B cell (primary cell): ENCODE results near the gene C1QBP. TPM values are rescaled to one million over a fixed set of nuclear protein-coding genes. Genes with fewer than 3 reads are reported as not detected.

ENCODE experiments used
- ATAC-seq: fragments of 200-7000 bp; cut with Tn5 transposase; one replicate; pipeline ENCODE4 v1.10.0; 2021; ENCODE audit warnings: low read depth, mild to moderate bottlenecking, moderate number of reproducible peaks, moderate library complexity
- CTCF ChIA-PET: fragments of 350-600 bp; sonication (Branson Sonifier 250); formaldehyde crosslinking; loops from one replicate; lab custom pipeline; 2021; ENCODE audit warnings: antibody characterized with exemption, inconsistent platforms; lab: Charles Lee
- POLR2A ChIA-PET: fragments of 350-600 bp; sonication (Branson Sonifier 250); formaldehyde crosslinking; loops from one replicate; lab custom pipeline; 2021; ENCODE audit warnings: antibody characterized with exemption; lab: Charles Lee
- DNase-seq: peaks from one replicate; pipeline ENCODE4 v3.0.0; 2013
- H2AFZ ChIP-seq: 2 replicates; pipeline ENCODE4 v1.6.1; 2012; ENCODE audit warnings: mild to moderate bottlenecking, low read depth, low read length; ENCODE audit not compliant: insufficient read depth, poor library complexity, severe bottlenecking
- H3K27ac ChIP-seq, 2 donors: 1 replicate in 1 of 2; 2 replicates in 1 of 2; pipeline ENCODE4 v1.5.1; 2012 to 2013; ENCODE audit warnings: low read length in 2 of 2, mild to moderate bottlenecking in 2 of 2, moderate library complexity in 1 of 2
- H3K27me3 ChIP-seq, 4 experiments: fragments of 200-600 bp in 1 of 4; sonication (generic) in 1 of 4; replicated peaks in 1 of 4; 1 replicate in 2 of 4; 2 replicates in 2 of 4; pipeline versions ENCODE4 v1.6.1 to v1.7.0; 2013 to 2016; ENCODE audit warnings: low read length in 3 of 4, mild to moderate bottlenecking in 2 of 4, mixed read lengths in 1 of 4, moderate library complexity in 1 of 4; ENCODE audit not compliant: insufficient read depth in 4 of 4, control insufficient read depth in 3 of 4; ENCODE audit errors: control extremely low read depth in 1 of 4
- H3K36me3 ChIP-seq, 2 experiments: replicated peaks in 1 of 2; 1 replicate in 1 of 2; 2 replicates in 1 of 2; pipeline versions ENCODE4 v1.6.1 to v1.7.1; 2013; ENCODE audit warnings: low read length in 1 of 2; ENCODE audit not compliant: insufficient read depth in 2 of 2, control insufficient read depth in 1 of 2; ENCODE audit errors: control extremely low read depth in 1 of 2, extremely low read depth in 1 of 2
- H3K4me1 ChIP-seq, 2 donors: fragments of 200-600 bp in 1 of 2; sonication (generic) in 1 of 2; 1 replicate in 1 of 2; 2 replicates in 1 of 2; pipeline versions ENCODE4 v1.5.1 to v1.6.1; 2013 to 2017; ENCODE audit warnings: low read length in 2 of 2; ENCODE audit not compliant: control insufficient read depth in 2 of 2, insufficient read depth in 2 of 2
- H3K4me2 ChIP-seq: replicated peaks from 2 replicates; pipeline ENCODE3; 2012; ENCODE audit warnings: mild to moderate bottlenecking, low read depth, low read length; ENCODE audit not compliant: poor library complexity, severe bottlenecking
- H3K4me3 ChIP-seq, 5 experiments: fragments of 200-600 bp in 1 of 5; sonication (generic) in 1 of 5; 1 replicate in 3 of 5; 2 replicates in 2 of 5; pipeline versions ENCODE4 v1.5.1 to v1.7.0; 2011 to 2016; ENCODE audit warnings: low read length in 4 of 5, mild to moderate bottlenecking in 4 of 5, low read depth in 2 of 5, control low read depth in 1 of 5, moderate library complexity in 1 of 5; ENCODE audit not compliant: insufficient read depth in 1 of 5; ENCODE audit errors: control extremely low read depth in 1 of 5, extremely low read depth in 1 of 5
- H3K79me2 ChIP-seq: fragments of 200-600 bp; sonication (generic); one replicate; pipeline ENCODE4 v1.6.0; 2016; ENCODE audit warnings: low read length; ENCODE audit not compliant: control insufficient read depth, insufficient read depth
- H3K9ac ChIP-seq: fragments of 200-600 bp; sonication (generic); 2 replicates; pipeline ENCODE4 v1.6.1; 2017; ENCODE audit warnings: mild to moderate bottlenecking, low read length, moderate library complexity
- H3K9me3 ChIP-seq, 3 donors: one replicate each; pipeline versions ENCODE4 v1.6.1 to v1.7.1; 2013; ENCODE audit warnings: low read length in 2 of 3; ENCODE audit not compliant: control insufficient read depth in 2 of 3, insufficient read depth in 1 of 3; ENCODE audit errors: control extremely low read depth in 1 of 3
- H4K20me1 ChIP-seq: 2 replicates; pipeline ENCODE4 v1.6.0; 2012; ENCODE audit warnings: mild to moderate bottlenecking, low read length; ENCODE audit not compliant: insufficient read depth, control insufficient read depth, poor library complexity, severe bottlenecking
- H3K27ac Mint-ChIP-seq: one replicate; pipeline ENCODE4 v1.8.0; 2021; ENCODE audit warnings: mixed read lengths
- H3K27me3 Mint-ChIP-seq: one replicate; pipeline ENCODE4 v1.8.0; 2021; ENCODE audit warnings: mixed read lengths
- H3K4me1 Mint-ChIP-seq: one replicate; pipeline ENCODE4 v1.8.0; 2021; ENCODE audit warnings: mixed read lengths
- H3K4me3 Mint-ChIP-seq: one replicate; pipeline ENCODE4 v1.8.0; 2021; ENCODE audit warnings: mixed read lengths
- H3K9me3 Mint-ChIP-seq: one replicate; pipeline ENCODE4 v1.8.0; 2022; ENCODE audit warnings: mixed read lengths; ENCODE audit not compliant: insufficient read depth
- EZH2 ChIP-seq: IDR thresholded peaks from 2 replicates; pipeline ENCODE4 v1.6.1; 2012; ENCODE audit warnings: borderline replicate concordance, low read depth, mild to moderate bottlenecking, moderate library complexity, low read length; ENCODE audit not compliant: insufficient read depth, poor library complexity, severe bottlenecking
- WGBS: methylation state at CpG from one replicate; pipeline ENCODE4 v1.1.5; 2013; ENCODE audit warnings: missing lambda C conversion rate; ENCODE audit not compliant: insufficient coverage; 5-methylcytosine and 5-hydroxymethylcytosine counted together
- intact Hi-C: fragments of 100-400 bp; cut with micrococcal nuclease; formaldehyde crosslinking; loops from one replicate; pipeline ENCODE4 v1.10.0; 2022
- polyA plus RNA-seq: library from polyadenylated mRNA; depleted of rRNA; stranded (reverse); fragments of >200 nt; gene quantifications from 2 replicates; pipeline ENCODE4 v1.2.3, GENCODE V29; 2012
- total RNA-seq, 2 donors: library from RNA; stranded (reverse); fragments of 120-200 nt in 1 of 2; gene quantifications; 1 replicate in 1 of 2; 2 replicates in 1 of 2; pipeline versions ENCODE4 v1.2.3 to v1.2.4, GENCODE V29; 2013 to 2022
- TF ChIP-seq, protein P1 (sequence below): fragments of 200-600 bp; IDR thresholded peaks from one replicate; pipeline ENCODE4 v1.8.0; 2022; ENCODE audit warnings: antibody characterized with exemption, mild to moderate bottlenecking

The C1QBP gene
- total and polyA plus RNA-seq, 2 donors (not counting 1 experiment from before 2014, with no cell fraction given), result 60.3 to 62.2 TPM

DNA sequence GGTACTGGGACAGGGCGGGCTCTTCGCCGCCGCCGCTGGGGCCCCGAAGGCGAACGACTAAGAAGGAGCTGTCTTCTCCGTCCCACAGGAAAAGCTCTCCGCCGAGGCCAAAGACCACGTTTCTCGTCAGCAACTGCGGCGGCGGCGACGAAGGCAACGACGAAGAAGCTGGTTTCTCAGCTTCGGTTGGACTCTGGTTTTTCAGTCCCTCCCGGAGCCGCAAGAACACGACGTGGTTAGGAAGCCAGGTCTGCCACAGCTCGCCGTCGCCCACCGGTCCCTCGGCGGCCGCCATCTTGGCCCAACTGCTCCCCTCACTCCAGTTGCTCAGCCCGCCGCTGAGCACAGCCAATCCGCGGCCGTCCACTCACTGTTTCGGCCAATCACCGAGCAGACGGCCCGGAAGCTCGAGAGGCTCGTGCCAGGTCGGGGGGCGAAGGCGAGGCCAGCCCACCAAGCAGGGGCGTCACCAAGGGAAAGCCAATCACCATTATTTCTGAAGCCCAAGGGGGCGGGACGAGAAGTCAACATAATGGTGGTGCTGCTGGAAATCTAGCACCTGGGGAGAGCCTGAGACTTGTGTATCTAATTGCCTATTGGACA is 19.5 kb downstream of the C1QBP start, which contains the start of gene NUP88:
TSS of gene NUP88 (minus strand) at position 307 of the 603 bp plus-strand sequence. CDS start at position 295, 12 bp downstream.
- H2AFZ ChIP-seq, result peak within 1 kb of the TSS; percentile 89
- H3K9me3 Mint-ChIP-seq, result no peaks in the 10 kb centered on the region
- no peak for TF ChIP-seq EZH2
- TF ChIP-seq, protein P1, sequence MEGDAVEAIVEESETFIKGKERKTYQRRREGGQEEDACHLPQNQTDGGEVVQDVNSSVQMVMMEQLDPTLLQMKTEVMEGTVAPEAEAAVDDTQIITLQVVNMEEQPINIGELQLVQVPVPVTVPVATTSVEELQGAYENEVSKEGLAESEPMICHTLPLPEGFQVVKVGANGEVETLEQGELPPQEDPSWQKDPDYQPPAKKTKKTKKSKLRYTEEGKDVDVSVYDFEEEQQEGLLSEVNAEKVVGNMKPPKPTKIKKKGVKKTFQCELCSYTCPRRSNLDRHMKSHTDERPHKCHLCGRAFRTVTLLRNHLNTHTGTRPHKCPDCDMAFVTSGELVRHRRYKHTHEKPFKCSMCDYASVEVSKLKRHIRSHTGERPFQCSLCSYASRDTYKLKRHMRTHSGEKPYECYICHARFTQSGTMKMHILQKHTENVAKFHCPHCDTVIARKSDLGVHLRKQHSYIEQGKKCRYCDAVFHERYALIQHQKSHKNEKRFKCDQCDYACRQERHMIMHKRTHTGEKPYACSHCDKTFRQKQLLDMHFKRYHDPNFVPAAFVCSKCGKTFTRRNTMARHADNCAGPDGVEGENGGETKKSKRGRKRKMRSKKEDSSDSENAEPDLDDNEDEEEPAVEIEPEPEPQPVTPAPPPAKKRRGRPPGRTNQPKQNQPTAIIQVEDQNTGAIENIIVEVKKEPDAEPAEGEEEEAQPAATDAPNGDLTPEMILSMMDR, result no peak
- no peaks in the 10 kb centered on the region for H3K9me3 ChIP-seq
- peak within 1 kb of the TSS; percentile 93 to 100 (median 99) for H3K4me3 ChIP-seq
- CTCF ChIA-PET, result interaction anchor here (0.7 to 3.5 kb wide), 2 partner anchors 20 to 171 kb away, joined by 5 to 35 read pairs; partner anchors contain the start of gene C1QBP
- peaks cover 49% of the 10 kb centered on the region for H3K4me1 Mint-ChIP-seq
- peaks cover 14 to 62% of the 10 kb centered on the region in 2 experiments for H3K36me3 ChIP-seq
- H3K27me3 ChIP-seq, result no peaks in the 10 kb centered on the region
- 0% methylated on average over 49 of the region's 49 CpGs for WGBS
- H3K27ac ChIP-seq, result peak within 1 kb of the TSS; percentile 98 to 100
- peak within 1 kb of the TSS; percentile 99 for H3K27ac Mint-ChIP-seq
- H3K9ac ChIP-seq, result peak within 1 kb of the TSS; percentile 97
- peak within 1 kb of the TSS; percentile 78 for H3K4me2 ChIP-seq
- H3K4me3 Mint-ChIP-seq, result peak within 1 kb of the TSS; percentile 94
- DNase-seq (peak; percentile 98), ATAC-seq (peak; percentile 83)
- intact Hi-C loops, result loop anchor here (2.0 to 10.0 kb wide), 4 partner anchors 55 to 305 kb away; partner anchors contain the start of genes USP6 and ZNF232
- H3K4me1 ChIP-seq, result peaks cover 25 to 35% of the 10 kb centered on the region in 2 donors
- H3K27me3 Mint-ChIP-seq, result no peaks in the 10 kb centered on the region
- POLR2A ChIA-PET, result interaction anchor here (0.6 to 1.5 kb wide), 11 partner anchors 15 to 1276 kb away, joined by 3 to 11 read pairs (median 3); partner anchors contain the start of genes C1QBP, DERL2, DHX33 and MIS12
- peaks cover 46% of the 10 kb centered on the region for H4K20me1 ChIP-seq
- peaks cover 79% of the 10 kb centered on the region for H3K79me2 ChIP-seq
